Erythroblast (primary cell): ENCODE data around the gene C11orf91.

Experiments
- GATA1 ChIP-seq: IDR thresholded peaks from 2 replicates; pipeline ENCODE4 v1.6.1; 2011; ENCODE audit warnings: low read depth, mild to moderate bottlenecking, control low read depth, low read length, moderate library complexity
- POLR2A ChIP-seq: IDR thresholded peaks from 2 replicates; pipeline ENCODE4 v1.6.1; 2011; ENCODE audit warnings: mild to moderate bottlenecking, low read length

DNA sequence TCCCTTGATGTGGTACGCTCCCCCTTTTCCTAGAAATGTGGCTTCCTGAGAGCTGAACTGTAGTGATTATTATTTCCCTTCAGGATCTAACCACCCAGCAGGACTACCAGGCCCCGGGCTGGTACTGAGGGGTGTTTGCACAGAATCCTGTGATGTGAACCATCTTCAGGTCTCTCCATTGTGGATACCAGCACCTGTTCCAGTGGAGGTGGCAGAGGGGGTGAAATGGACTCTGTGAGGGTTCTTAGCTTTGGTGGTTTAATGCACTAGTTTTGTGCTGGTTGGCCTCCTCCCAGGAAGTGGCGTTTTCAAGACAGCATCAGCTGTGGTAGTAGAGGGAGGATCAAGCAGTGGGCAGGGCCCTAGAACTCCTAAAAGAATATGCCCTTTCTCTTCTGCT lies 18.6 kb downstream of the C11orf91 start:
- TF ChIP-seq POLR2A, result no peak
- TF ChIP-seq GATA1, result no peak
